H9 (cell line): ENCODE results near the gene SLC30A3. TPM values are rescaled to one million over a fixed set of nuclear protein-coding genes. Genes with fewer than 3 reads are reported as not detected.

Experiments
- DNase-seq: peaks from one replicate; pipeline ENCODE4 v3.0.0-alpha.2; 2017
- H2AFZ ChIP-seq: one replicate; pipeline ENCODE4 v1.6.1; 2013; ENCODE audit warnings: mild to moderate bottlenecking, low read length, control low read depth, moderate library complexity
- H2AK5ac ChIP-seq: 2 replicates; pipeline ENCODE4 v1.6.1; 2013; ENCODE audit warnings: low read length, control low read depth, mixed read lengths; ENCODE audit not compliant: insufficient read length
- H2BK120ac ChIP-seq: one replicate; pipeline ENCODE4 v1.6.1; 2013; ENCODE audit warnings: low read depth, mild to moderate bottlenecking, low read length, control low read depth, inconsistent platforms; ENCODE audit not compliant: poor library complexity, severe bottlenecking
- H2BK12ac ChIP-seq: 2 replicates; pipeline ENCODE4 v1.6.1; 2013; ENCODE audit warnings: low read length, control low read depth, mixed read lengths, low read depth; ENCODE audit not compliant: insufficient read length
- H2BK15ac ChIP-seq: 2 replicates; pipeline ENCODE4 v1.6.1; 2013; ENCODE audit warnings: low read depth, low read length, control low read depth
- H2BK20ac ChIP-seq: one replicate; pipeline ENCODE4 v1.6.1; 2013; ENCODE audit warnings: low read depth, mild to moderate bottlenecking, low read length, control low read depth, inconsistent platforms; ENCODE audit not compliant: poor library complexity, severe bottlenecking
- H2BK5ac ChIP-seq: 2 replicates; pipeline ENCODE4 v1.6.1; 2013; ENCODE audit warnings: low read length, control low read depth, mixed read lengths; ENCODE audit not compliant: insufficient read length
- H3K14ac ChIP-seq: 2 replicates; pipeline ENCODE4 v1.6.1; 2013; ENCODE audit warnings: low read length, control low read depth; ENCODE audit not compliant: insufficient read depth
- H3K18ac ChIP-seq: 2 replicates; pipeline ENCODE4 v1.6.1; 2013; ENCODE audit warnings: low read depth, mild to moderate bottlenecking, mixed read lengths, low read length, control low read depth; ENCODE audit not compliant: insufficient read length
- H3K23ac ChIP-seq: 2 replicates; pipeline ENCODE4 v1.6.1; 2013; ENCODE audit warnings: low read length, control low read depth, mixed read lengths, low read depth; ENCODE audit not compliant: insufficient read length
- H3K23me2 ChIP-seq: 2 replicates; pipeline ENCODE4 v1.6.1; 2013; ENCODE audit warnings: low read depth, mild to moderate bottlenecking, mixed read lengths, low read length, control low read depth; ENCODE audit not compliant: insufficient read length, poor library complexity, severe bottlenecking
- H3K27ac ChIP-seq: 2 replicates; pipeline ENCODE4 v1.5.1; 2013; ENCODE audit warnings: low read length, control low read depth, mixed read lengths, low read depth; ENCODE audit not compliant: insufficient read length
- H3K27me3 ChIP-seq: 2 replicates; pipeline ENCODE4 v1.6.1; 2013; ENCODE audit warnings: low read length, control low read depth, inconsistent platforms; ENCODE audit not compliant: insufficient read depth
- H3K4ac ChIP-seq: 2 replicates; pipeline ENCODE4 v1.6.1; 2013; ENCODE audit warnings: low read depth, mild to moderate bottlenecking, control low read depth, inconsistent platforms, low read length, moderate library complexity
- H3K4me1 ChIP-seq: 2 replicates; pipeline ENCODE4 v1.6.1; 2013; ENCODE audit warnings: low read length, control low read depth, inconsistent platforms; ENCODE audit not compliant: insufficient read depth
- H3K4me2 ChIP-seq: 2 replicates; pipeline ENCODE4 v1.6.1; 2013; ENCODE audit warnings: low read length, control low read depth, mixed read lengths; ENCODE audit not compliant: insufficient read length, insufficient read depth
- H3K56ac ChIP-seq: 2 replicates; pipeline ENCODE4 v1.6.1; 2013; ENCODE audit warnings: low read depth, mild to moderate bottlenecking, mixed read lengths, low read length, control low read depth; ENCODE audit not compliant: insufficient read length
- H3K79me1 ChIP-seq: 2 replicates; pipeline ENCODE4 v1.6.1; 2013; ENCODE audit warnings: low read depth, mild to moderate bottlenecking, moderate library complexity, low read length, control low read depth, inconsistent platforms; ENCODE audit not compliant: insufficient read depth, poor library complexity, severe bottlenecking
- H3K79me2 ChIP-seq: 2 replicates; pipeline ENCODE4 v1.6.1; 2013; ENCODE audit warnings: low read length, control low read depth, inconsistent platforms; ENCODE audit not compliant: insufficient read depth
- H3K9ac ChIP-seq: 2 replicates; pipeline ENCODE4 v1.6.1; 2013; ENCODE audit warnings: low read length, control low read depth, mixed read lengths; ENCODE audit not compliant: insufficient read length; ENCODE audit errors: extremely low read depth
- H3K9me3 ChIP-seq: one replicate; pipeline ENCODE4 v1.6.1; 2013; ENCODE audit warnings: low read depth, low read length, inconsistent platforms; ENCODE audit not compliant: control insufficient read depth
- H3T11ph ChIP-seq: one replicate; pipeline ENCODE4 v1.6.1; 2013; ENCODE audit warnings: mild to moderate bottlenecking, low read length, control low read depth, inconsistent platforms
- H4K20me1 ChIP-seq: one replicate; pipeline ENCODE4 v1.6.1; 2013; ENCODE audit not compliant: control insufficient read depth, insufficient read length, insufficient read depth
- H4K5ac ChIP-seq: 2 replicates; pipeline ENCODE4 v1.6.1; 2013; ENCODE audit warnings: low read depth, mild to moderate bottlenecking, mixed read lengths, low read length, control low read depth; ENCODE audit not compliant: insufficient read length
- H4K8ac ChIP-seq: replicated peaks from 2 replicates; pipeline ENCODE4 v1.6.1; 2013; ENCODE audit warnings: low read length, control low read depth, mixed read lengths, low read depth; ENCODE audit not compliant: insufficient read length
- H4K91ac ChIP-seq: 2 replicates; pipeline ENCODE4 v1.6.1; 2013; ENCODE audit warnings: low read depth, mild to moderate bottlenecking, moderate library complexity, mixed read lengths, low read length, control low read depth; ENCODE audit not compliant: insufficient read length
- H3K27ac Mint-ChIP-seq, 3 experiments: 2 replicates in 2 of 3; 3 replicates in 1 of 3; pipeline ENCODE4 v1.8.0; 2020 to 2021; ENCODE audit warnings: mixed read lengths in 3 of 3, mild to moderate bottlenecking in 1 of 3, moderate library complexity in 1 of 3
- H3K27me3 Mint-ChIP-seq: 2 replicates; pipeline ENCODE4 v1.8.0; 2021; ENCODE audit warnings: low read depth, mild to moderate bottlenecking, moderate library complexity, mixed read lengths
- H3K36me3 Mint-ChIP-seq, 3 experiments: 2 replicates in 2 of 3; 3 replicates in 1 of 3; pipeline ENCODE4 v1.8.0; 2020 to 2021; ENCODE audit warnings: low read depth in 3 of 3, mixed read lengths in 3 of 3; ENCODE audit not compliant: insufficient read depth in 1 of 3
- H3K4me1 Mint-ChIP-seq, 2 experiments: 2 replicates each; pipeline ENCODE4 v1.8.0; 2020; ENCODE audit warnings: mixed read lengths in 2 of 2
- H3K4me3 Mint-ChIP-seq, 2 experiments: 2 replicates in 1 of 2; 3 replicates in 1 of 2; pipeline ENCODE4 v1.8.0; 2020 to 2021; ENCODE audit warnings: mild to moderate bottlenecking in 2 of 2, mixed read lengths in 2 of 2, moderate library complexity in 1 of 2
- H3K9me3 Mint-ChIP-seq, 2 experiments: 2 replicates in 1 of 2; 3 replicates in 1 of 2; pipeline ENCODE4 v1.8.0; 2020; ENCODE audit warnings: mild to moderate bottlenecking in 2 of 2, mixed read lengths in 2 of 2, moderate library complexity in 1 of 2
- WGBS: extraction: QIAGEN DNeasy Blood & Tissue Kit; methylation state at CpG from one replicate; pipeline ENCODE4 v1.1.7; 2013; ENCODE audit warnings: missing lambda C conversion rate, low lambda C conversion rate, mixed read lengths; ENCODE audit not compliant: insufficient read length; ENCODE audit errors: extremely low coverage; 5-methylcytosine and 5-hydroxymethylcytosine counted together
- total RNA-seq: library from RNA; stranded (reverse); gene quantifications from 2 replicates; pipeline ENCODE4 v1.2.1, GENCODE V29; 2021
- TF ChIP-seq, protein P1 (sequence below): fragments of 200-600 bp; sonication (generic); conservative IDR thresholded peaks from 3 replicates; pipeline ENCODE4 v1.8.0; 2021; ENCODE audit warnings: antibody characterized with exemption, mild to moderate bottlenecking

Gene SLC30A3
- total RNA-seq, 1 experiment from 2014 or later: 2.5 TPM

DNA sequence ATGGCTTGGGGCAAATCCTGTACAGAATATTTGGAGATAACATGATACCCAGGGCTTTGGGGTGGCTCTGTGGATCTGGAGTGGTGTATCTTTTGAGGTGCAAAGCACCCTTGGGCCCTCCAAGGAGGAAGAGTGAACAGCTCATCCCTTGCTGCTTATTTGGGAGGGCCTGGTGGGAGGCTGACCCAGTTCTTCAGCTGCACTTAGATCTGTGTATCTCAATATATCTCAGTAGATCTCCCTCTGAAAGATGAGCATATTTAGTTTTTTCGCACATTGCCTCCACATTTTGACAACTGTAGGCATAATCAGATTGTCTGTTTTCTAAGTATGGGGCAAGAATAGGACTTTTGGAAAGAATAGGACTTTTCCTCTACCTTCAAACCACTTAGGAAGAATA lies 22.1 kb upstream of the SLC30A3 start:
- WGBS: no CpG with 5 or more reads among the region's 1 CpG
- Histone ChIP-seq H4K20me1 (no peaks in the 10 kb centered on the region), H3K18ac (no peak overlapping the region), H3K4ac (no peak overlapping the region), H2BK5ac (no peak overlapping the region), H3K23me2 (peaks cover 6% of the 10 kb centered on the region), H4K5ac (no peak overlapping the region), H2AFZ (no peak overlapping the region), H3K27me3 (no peaks in the 10 kb centered on the region), H3K14ac (no peak overlapping the region), H4K8ac (no peak overlapping the region), H4K91ac (no peak overlapping the region), H3K79me2 (no peaks in the 10 kb centered on the region), H3K23ac (no peak overlapping the region), H3T11ph (no peak overlapping the region), H3K56ac (no peak overlapping the region), H2AK5ac (no peak overlapping the region), H3K4me2 (no peak overlapping the region), H3K9me3 (no peaks in the 10 kb centered on the region), H2BK15ac (no peak overlapping the region), H3K4me1 (peaks cover 13% of the 10 kb centered on the region; the same call in 1 of the 2 replicates), H2BK12ac (no peak overlapping the region), H3K79me1 (no peaks in the 10 kb centered on the region), H3K9ac (no peak overlapping the region), H2BK20ac (no peak overlapping the region), H3K27ac (no peak overlapping the region), H2BK120ac (no peak overlapping the region)
- H3K9me3 Mint-ChIP-seq: no peaks in the 10 kb centered on the region
- H3K27ac Mint-ChIP-seq: no peak overlapping the region
- H3K27me3 Mint-ChIP-seq: peaks cover 25% of the 10 kb centered on the region
- H3K4me1 Mint-ChIP-seq: peaks cover 58 to 61% of the 10 kb centered on the region in 2 experiments
- no peaks in the 10 kb centered on the region for H3K36me3 Mint-ChIP-seq
- H3K4me3 Mint-ChIP-seq: no peak overlapping the region
- TF ChIP-seq, protein P1, sequence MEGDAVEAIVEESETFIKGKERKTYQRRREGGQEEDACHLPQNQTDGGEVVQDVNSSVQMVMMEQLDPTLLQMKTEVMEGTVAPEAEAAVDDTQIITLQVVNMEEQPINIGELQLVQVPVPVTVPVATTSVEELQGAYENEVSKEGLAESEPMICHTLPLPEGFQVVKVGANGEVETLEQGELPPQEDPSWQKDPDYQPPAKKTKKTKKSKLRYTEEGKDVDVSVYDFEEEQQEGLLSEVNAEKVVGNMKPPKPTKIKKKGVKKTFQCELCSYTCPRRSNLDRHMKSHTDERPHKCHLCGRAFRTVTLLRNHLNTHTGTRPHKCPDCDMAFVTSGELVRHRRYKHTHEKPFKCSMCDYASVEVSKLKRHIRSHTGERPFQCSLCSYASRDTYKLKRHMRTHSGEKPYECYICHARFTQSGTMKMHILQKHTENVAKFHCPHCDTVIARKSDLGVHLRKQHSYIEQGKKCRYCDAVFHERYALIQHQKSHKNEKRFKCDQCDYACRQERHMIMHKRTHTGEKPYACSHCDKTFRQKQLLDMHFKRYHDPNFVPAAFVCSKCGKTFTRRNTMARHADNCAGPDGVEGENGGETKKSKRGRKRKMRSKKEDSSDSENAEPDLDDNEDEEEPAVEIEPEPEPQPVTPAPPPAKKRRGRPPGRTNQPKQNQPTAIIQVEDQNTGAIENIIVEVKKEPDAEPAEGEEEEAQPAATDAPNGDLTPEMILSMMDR: no peak
- DNase-seq: no peak
